Fibroblast of the aortic adventitia (primary cell): ENCODE results near the gene ACTL9. TPM values are rescaled to one million over a fixed set of nuclear protein-coding genes. Genes with fewer than 3 reads are reported as not detected.
"Not testable (repeated sequence)": the region's sequence is repeated elsewhere in the genome, so short reads cannot be mapped to it uniquely, and the experiment has no call there.

ENCODE experiments used
- DNase-seq: peaks from one replicate; pipeline ENCODE4 v3.0.0-alpha.2; 2010; ENCODE audit warnings: low read depth
- H3K4me3 ChIP-seq: 2 replicates; pipeline ENCODE4 v1.5.1; 2011; ENCODE audit warnings: low read depth, mild to moderate bottlenecking, control low read depth, low read length, moderate library complexity
- CTCF ChIP-seq: IDR thresholded peaks from 2 replicates; pipeline ENCODE4 v1.5.1; 2011; ENCODE audit warnings: mild to moderate bottlenecking, low read length, control low read depth, inconsistent platforms; ENCODE audit not compliant: insufficient read depth
- total RNA-seq: library from RNA; depleted of rRNA; stranded (reverse); fragments of >200 nt; gene quantifications from 2 replicates; pipeline ENCODE4 v1.2.3, GENCODE V29; 2012; ENCODE audit warnings: low replicate concordance

The ACTL9 gene
- not detected in 2 replicates for total RNA-seq

GRCh38 chr19:8698433-8699063, at the start of gene ACTL9:
Gene ACTL9, minus strand, starts transcription at chr19:8698795. Its CDS starts 94 bp downstream, at chr19:8698701.
- TF ChIP-seq CTCF, result no peak
- no peak within 1 kb of the TSS for H3K4me3 ChIP-seq
- DNase-seq, result no peak

- DNase-seq, H3K4me3 ChIP-seq: not testable (repeated sequence)
These were observed 40.9 kb upstream of the ACTL9 start for GRCh38 chr19:8739291-8740065.

GRCh38 chr19:8738377-8738776, 39.8 kb upstream of the ACTL9 start:
- no peak for DNase-seq
- no peak for TF ChIP-seq CTCF
- no peak overlapping the region for H3K4me3 ChIP-seq

GRCh38 chr19:8731428-8732169, 33.0 kb upstream of the ACTL9 start:
- TF ChIP-seq CTCF, result no peak
- DNase-seq, result no peak
- no peak overlapping the region for H3K4me3 ChIP-seq

GRCh38 chr19:8724276-8724675, 25.7 kb upstream of the ACTL9 start:
- TF ChIP-seq CTCF, result no peak
- DNase-seq, result no peak
- H3K4me3 ChIP-seq, result no peak overlapping the region

GRCh38 chr19:8722032-8722431, 23.4 kb upstream of the ACTL9 start:
- no peak overlapping the region for H3K4me3 ChIP-seq
- no peak for DNase-seq
- TF ChIP-seq CTCF, result no peak

GRCh38 chr19:8721334-8721733, 22.7 kb upstream of the ACTL9 start, which contains the start of gene OR2Z1:
Gene OR2Z1, plus strand, starts transcription at chr19:8721634. Its CDS starts 9,395 bp downstream, at chr19:8731029.
- no peak for TF ChIP-seq CTCF
- DNase-seq, result no peak
- H3K4me3 ChIP-seq, result no peak within 1 kb of the TSS

- DNase-seq, H3K4me3 ChIP-seq: not testable (repeated sequence)
These were observed 11.7 kb upstream of the ACTL9 start for GRCh38 chr19:8710337-8710736.
